ENCODE results near the gene NEURL3. TPM values are rescaled to one million over a fixed set of nuclear protein-coding genes. Genes with fewer than 3 reads are reported as not detected.
A peak's percentile ranks its signal among the peaks of the same experiment; 100 is the strongest.
"Not testable (repeated sequence)": the region's sequence is repeated elsewhere in the genome, so short reads cannot be mapped to it uniquely, and the experiment has no call there.

Gene NEURL3, protein sequence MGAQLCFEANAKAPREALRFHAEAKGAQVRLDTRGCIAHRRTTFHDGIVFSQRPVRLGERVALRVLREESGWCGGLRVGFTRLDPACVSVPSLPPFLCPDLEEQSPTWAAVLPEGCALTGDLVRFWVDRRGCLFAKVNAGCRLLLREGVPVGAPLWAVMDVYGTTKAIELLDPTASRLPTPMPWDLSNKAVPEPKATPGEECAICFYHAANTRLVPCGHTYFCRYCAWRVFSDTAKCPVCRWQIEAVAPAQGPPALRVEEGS
- total RNA-seq (under 1 TPM in 1 of 2 experiments, not detected in 1; 0.22 TPM), polyA plus RNA-seq (not detected)

DNA sequence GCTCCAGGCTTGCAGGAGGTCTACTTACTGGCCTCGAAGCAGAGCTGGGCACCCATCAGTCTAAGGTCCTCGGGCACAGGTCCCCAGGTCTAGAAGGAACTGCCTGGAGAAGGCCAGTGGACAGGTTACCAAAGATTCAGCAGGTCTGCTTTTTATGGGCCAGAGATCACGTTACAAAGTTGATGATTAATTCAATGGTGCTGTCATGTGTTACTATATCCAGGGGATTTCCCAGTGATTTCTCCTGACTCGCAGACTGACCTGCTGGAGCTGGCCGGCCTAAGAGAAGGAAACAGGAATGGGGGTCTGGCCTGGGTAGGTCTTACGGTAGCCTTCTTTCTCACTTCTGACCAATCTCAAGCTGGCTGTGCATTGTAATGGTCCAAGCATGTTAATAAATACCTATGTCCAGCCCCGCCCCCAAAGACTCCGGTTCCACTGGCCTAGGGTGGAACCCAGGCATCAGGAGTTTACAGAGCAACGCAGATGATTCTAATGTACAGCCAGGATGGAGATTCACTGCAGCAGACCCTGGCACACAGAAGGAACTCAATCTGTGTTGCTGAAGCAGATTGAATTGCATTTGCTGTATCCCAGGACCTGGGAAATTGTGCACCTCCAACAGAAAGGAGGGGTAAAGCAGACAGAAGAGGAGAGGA is at the start of gene NEURL3:
Gene NEURL3, minus strand, starts transcription at position 127 of the 659 bp plus-strand sequence. Its CDS starts 71 bp downstream, at position 56.
- no peak within 1 kb of the TSS for H3K4me3 Mint-ChIP-seq

DNA sequence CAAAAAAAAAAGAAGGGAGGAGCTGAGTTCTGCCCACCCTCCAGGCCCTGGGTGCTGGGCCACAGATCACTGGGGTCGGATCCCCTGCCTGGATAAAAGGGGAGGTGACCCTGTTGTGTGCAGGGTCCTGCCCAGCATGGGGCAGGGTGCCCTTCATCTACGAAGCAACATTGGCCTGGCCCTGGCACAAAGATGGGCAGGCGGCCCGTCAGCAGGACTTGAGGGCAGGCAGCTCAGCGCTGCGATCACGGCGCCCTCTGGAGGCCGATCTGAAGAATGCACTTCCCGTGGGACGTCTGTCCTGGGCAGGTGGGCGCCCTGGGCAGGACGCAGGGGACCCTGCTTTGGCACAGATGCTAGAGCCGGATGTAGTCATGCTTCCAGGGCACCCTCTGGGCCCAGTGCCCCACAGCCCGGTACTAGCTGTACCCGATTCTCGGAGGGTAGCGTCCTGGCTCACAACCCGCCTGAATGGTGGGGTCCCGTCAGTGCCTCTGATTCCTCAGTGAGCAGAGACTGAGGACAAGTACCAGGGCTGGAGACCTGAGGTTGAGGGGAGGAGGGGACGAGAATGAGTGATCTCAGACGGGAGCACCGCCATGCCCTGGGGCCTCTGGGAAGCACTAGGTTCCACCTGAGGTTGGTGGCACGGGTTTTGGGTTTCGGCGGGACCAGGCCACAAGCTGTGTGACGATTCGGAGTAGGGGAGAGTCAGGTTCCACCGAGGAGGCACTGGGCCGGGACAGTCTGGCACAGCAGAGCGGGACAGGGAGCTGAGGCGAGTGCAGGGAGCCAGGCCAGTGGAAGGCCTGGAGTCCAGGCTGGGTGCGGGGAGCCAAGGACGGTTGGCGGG is 49.4 kb upstream of the NEURL3 start:
- Mint-ChIP-seq H3K9me3 (no peaks in the 10 kb centered on the region), H3K4me3 (peak overlapping the region in 4 of 7 donors; percentile 13 to 61 (median 32)), H3K4me1 (peaks cover 15 to 37% (median 19%) of the 10 kb centered on the region in 3 donors), H3K36me3 (peaks cover 0 to 35% (median 2%) of the 10 kb centered on the region in 3 donors), H3K27me3 (no peaks in the 10 kb centered on the region), H3K27ac (peak overlapping the region in 6 of 8 donors; percentile 32 to 94 (median 57))
- no peak overlapping the region for H3K4me3 ChIP-seq (ENCODE audit: low read length)
- H3K27me3 ChIP-seq (ENCODE audit: insufficient read depth, low read length, poor library complexity, severe bottlenecking) = no peaks in the 10 kb centered on the region
- POLR2A ChIA-PET = interaction anchor here (1.0 to 3.0 kb wide), 3 partner anchors 15 to 147 kb away, joined by 4 to 51 read pairs (median 12); partner anchors contain the start of gene ARID5A
- peak; percentile 59 to 81 (median 67) for DNase-seq
- H3K9me3 ChIP-seq (ENCODE audit: low read length) = no peaks in the 10 kb centered on the region
- H3K4me1 ChIP-seq (ENCODE audit: insufficient read depth, low read length) = peaks cover 12% of the 10 kb centered on the region
- CTCF ChIA-PET = interaction anchor here (0.5 to 8.3 kb wide), 40 partner anchors 8 to 562 kb away, joined by 3 to 117 read pairs (median 4); partner anchors contain the start of genes ANKRD39 and ARID5A
- H3K36me3 ChIP-seq (ENCODE audit: insufficient read depth, low read length) = peaks cover 3% of the 10 kb centered on the region
- no peak overlapping the region for H3K27ac ChIP-seq (ENCODE audit: low read depth, low read length)

More for the DNA sequence above, at the start of gene NEURL3:
- ChIA-PET POLR2A (no interaction called here), CTCF (interaction anchor here (8.0 kb wide), 1 partner anchor 98 kb away, joined by 59 read pairs; no protein-coding TSS in a partner anchor)
- no peak within 1 kb of the TSS for H3K27ac ChIP-seq (ENCODE audit: low read depth, low read length)
- Mint-ChIP-seq H3K4me1 (peaks cover 13 to 34% (median 21%) of the 10 kb centered on the region in 3 donors), H3K36me3 (no peaks in the 10 kb centered on the region), H3K27ac (peak within 1 kb of the TSS in 1 of 8 donors; percentile 49), H3K9me3 (no peaks in the 10 kb centered on the region), H3K27me3 (peaks cover 7 to 11% of the 10 kb centered on the region in 2 donors)
- no peaks in the 10 kb centered on the region for H3K36me3 ChIP-seq (ENCODE audit: insufficient read depth, low read length)
- no peaks in the 10 kb centered on the region for H3K27me3 ChIP-seq (ENCODE audit: insufficient read depth, low read length, poor library complexity, severe bottlenecking)
- H3K4me1 ChIP-seq (ENCODE audit: insufficient read depth, low read length) = peaks cover 23% of the 10 kb centered on the region
- H3K9me3 ChIP-seq (ENCODE audit: low read length) = no peaks in the 10 kb centered on the region
- no peak within 1 kb of the TSS for H3K4me3 ChIP-seq (ENCODE audit: low read length)
- DNase-seq = no peak

DNA sequence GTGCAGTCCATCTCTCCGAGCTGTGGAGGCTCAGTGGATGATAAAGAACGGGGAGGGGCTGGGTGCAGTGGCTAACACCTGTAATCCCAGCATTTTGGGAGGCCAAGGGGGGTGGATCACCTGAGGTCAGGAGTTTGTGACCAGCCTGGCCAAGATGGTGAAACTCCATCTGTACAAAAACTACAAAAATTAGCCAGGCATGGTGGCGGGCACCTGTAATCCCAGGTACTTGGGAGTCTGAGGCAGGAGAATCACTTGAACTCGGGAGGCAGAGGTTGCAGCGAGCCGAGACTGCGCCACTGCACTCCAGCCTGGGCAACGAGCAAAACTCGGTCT is 48.8 kb upstream of the NEURL3 start:
- not testable (repeated sequence) for H3K9me3 Mint-ChIP-seq; DNase-seq; H3K27ac ChIP-seq (ENCODE audit: low read depth, low read length); H3K9me3 ChIP-seq (ENCODE audit: low read length); H3K4me3 ChIP-seq (ENCODE audit: low read length); H3K36me3 ChIP-seq (ENCODE audit: insufficient read depth, low read length); H3K27me3 ChIP-seq (ENCODE audit: insufficient read depth, low read length, poor library complexity, severe bottlenecking); H3K27me3 Mint-ChIP-seq
- CTCF ChIA-PET = interaction anchor here (0.6 to 8.3 kb wide), 38 partner anchors 9 to 561 kb away, joined by 3 to 117 read pairs (median 4); partner anchors contain the start of genes ANKRD39 and ARID5A
- H3K4me3 Mint-ChIP-seq = peak overlapping the region in 4 of 7 donors; percentile 28 to 41 (median 36)
- peaks cover 12% of the 10 kb centered on the region for H3K4me1 ChIP-seq (ENCODE audit: insufficient read depth, low read length)
- POLR2A ChIA-PET = interaction anchor here (1.0 to 3.0 kb wide), 3 partner anchors 15 to 147 kb away, joined by 4 to 51 read pairs (median 12); partner anchors contain the start of gene ARID5A
- H3K27ac Mint-ChIP-seq = peak overlapping the region in 7 of 8 donors; percentile 32 to 94 (median 61)
- peaks cover 0 to 35% (median 2%) of the 10 kb centered on the region in 3 donors for H3K36me3 Mint-ChIP-seq
- H3K4me1 Mint-ChIP-seq = peaks cover 15 to 37% (median 19%) of the 10 kb centered on the region in 3 donors

DNA sequence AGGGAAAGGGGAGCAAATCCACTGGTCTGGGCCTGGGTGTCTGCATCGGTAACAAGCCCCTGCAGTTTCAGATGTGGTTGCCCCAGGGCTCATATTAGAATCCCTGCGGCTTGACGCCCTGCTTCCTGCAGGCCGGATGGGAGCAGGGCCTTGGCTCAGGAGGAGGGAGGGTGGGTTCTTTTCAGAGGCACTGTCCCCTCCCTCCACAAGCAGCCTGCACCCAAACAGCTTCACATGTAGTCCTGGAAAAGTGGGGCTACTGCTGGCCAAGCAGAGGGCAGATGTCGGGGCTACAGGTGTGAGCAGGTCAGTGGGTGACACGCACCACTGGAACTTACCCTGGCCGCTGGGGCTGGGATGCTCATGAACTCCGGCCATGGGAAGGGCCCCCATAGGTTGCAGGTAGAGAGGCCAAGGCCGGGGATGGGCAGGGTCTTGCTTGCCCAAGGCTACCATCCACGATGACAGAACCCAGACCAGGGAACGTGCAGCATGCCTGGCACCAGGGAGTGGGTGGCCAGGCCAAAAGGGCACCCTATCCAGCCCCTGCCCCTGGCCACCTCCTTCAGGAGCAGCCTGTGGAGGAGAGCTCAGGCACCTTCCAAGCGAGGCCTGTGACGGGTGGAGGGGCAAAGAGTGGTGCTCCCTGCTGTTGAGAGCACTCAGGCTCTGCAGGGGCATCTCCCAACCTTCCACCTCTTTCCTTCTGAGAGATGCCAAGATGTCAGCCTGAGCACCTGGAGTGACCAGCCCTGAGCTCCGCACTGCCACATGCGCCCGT is 48.2 kb upstream of the NEURL3 start:
- H3K4me1 Mint-ChIP-seq = peaks cover 15 to 37% (median 19%) of the 10 kb centered on the region in 3 donors
- H3K9me3 ChIP-seq (ENCODE audit: low read length) = no peaks in the 10 kb centered on the region
- H3K36me3 ChIP-seq (ENCODE audit: insufficient read depth, low read length) = peaks cover 14% of the 10 kb centered on the region
- no peaks in the 10 kb centered on the region for H3K27me3 ChIP-seq (ENCODE audit: insufficient read depth, low read length, poor library complexity, severe bottlenecking)
- peak overlapping the region in 5 of 7 donors; percentile 28 to 65 (median 37) for H3K4me3 Mint-ChIP-seq
- ChIA-PET CTCF (interaction anchor here (0.6 to 8.3 kb wide), 32 partner anchors 9 to 561 kb away, joined by 3 to 117 read pairs (median 5); partner anchors contain the start of genes ANKRD39 and ARID5A), POLR2A (interaction anchor here (1.2 to 3.0 kb wide), 2 partner anchors 14 to 146 kb away, joined by 12 to 51 read pairs; partner anchors contain the start of gene ARID5A)
- H3K4me3 ChIP-seq (ENCODE audit: low read length) = no peak overlapping the region
- no peak overlapping the region for H3K27ac ChIP-seq (ENCODE audit: low read depth, low read length)
- peaks cover 0 to 41% (median 2%) of the 10 kb centered on the region in 3 donors for H3K36me3 Mint-ChIP-seq
- no peaks in the 10 kb centered on the region for H3K27me3 Mint-ChIP-seq
- DNase-seq = no peak
- peak overlapping the region; percentile 15 to 94 (median 56) for H3K27ac Mint-ChIP-seq
- no peaks in the 10 kb centered on the region for H3K9me3 Mint-ChIP-seq
- peaks cover 12% of the 10 kb centered on the region for H3K4me1 ChIP-seq (ENCODE audit: insufficient read depth, low read length)

DNA sequence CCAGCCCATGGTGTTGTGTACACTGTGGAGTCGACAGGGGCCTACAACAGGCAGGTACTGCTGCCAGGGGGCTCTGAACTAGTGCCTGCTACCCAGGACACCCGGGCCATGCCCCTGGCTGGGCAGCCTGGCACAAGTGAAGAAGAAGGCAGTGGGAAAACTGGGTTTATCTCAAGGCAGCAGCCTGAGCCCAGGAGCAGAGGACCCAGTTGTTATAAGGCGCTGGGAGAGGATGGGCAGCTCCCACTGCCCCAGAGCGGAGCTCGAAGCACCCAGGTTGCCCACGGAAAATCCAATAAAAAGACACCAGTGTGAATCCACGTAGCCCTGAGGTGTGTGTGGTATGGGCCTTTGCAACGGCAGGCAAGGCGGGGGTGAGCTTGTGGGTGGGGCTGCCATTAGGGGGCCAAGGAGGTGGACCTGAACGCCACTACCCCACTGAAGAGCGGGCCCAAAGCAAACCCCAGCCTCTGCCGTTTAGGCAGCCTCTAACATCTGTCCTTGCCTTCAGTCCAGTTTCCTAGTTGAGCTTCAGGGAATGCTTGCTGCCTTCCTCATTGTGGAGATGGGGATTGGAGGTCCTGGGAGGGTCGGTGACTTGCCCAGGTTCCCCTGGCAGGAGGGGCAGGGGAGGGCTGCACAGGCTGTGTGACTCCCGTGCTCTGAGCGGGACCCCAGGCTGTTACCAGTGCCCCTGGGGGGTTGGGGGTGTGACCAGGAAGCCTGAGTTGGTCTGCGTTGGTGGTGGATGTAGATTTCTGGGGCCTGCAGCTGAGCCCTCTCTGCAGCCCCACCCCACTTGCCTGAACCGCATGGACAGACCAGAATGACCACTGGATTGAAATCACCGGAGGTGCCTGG is 47.4 kb upstream of the NEURL3 start:
- no peaks in the 10 kb centered on the region for H3K9me3 ChIP-seq (ENCODE audit: low read length)
- no peak overlapping the region for H3K4me3 ChIP-seq (ENCODE audit: low read length)
- no peak overlapping the region for H3K27ac ChIP-seq (ENCODE audit: low read depth, low read length)
- H3K9me3 Mint-ChIP-seq = no peaks in the 10 kb centered on the region
- ChIA-PET POLR2A (interaction anchor here (3.0 kb wide), 1 partner anchor 13 kb away, joined by 51 read pairs; the partner anchor contains the start of gene ARID5A), CTCF (interaction anchor here (1.4 to 8.3 kb wide), 6 partner anchors 8 to 271 kb away, joined by 5 to 117 read pairs (median 32); partner anchors contain the start of gene ARID5A)
- peaks cover 18% of the 10 kb centered on the region for H3K36me3 ChIP-seq (ENCODE audit: insufficient read depth, low read length)
- peaks cover 0 to 46% (median 2%) of the 10 kb centered on the region in 3 donors for H3K36me3 Mint-ChIP-seq
- H3K27me3 Mint-ChIP-seq = no peaks in the 10 kb centered on the region
- H3K4me1 Mint-ChIP-seq = peaks cover 18 to 42% (median 20%) of the 10 kb centered on the region in 3 donors
- H3K4me1 ChIP-seq (ENCODE audit: insufficient read depth, low read length) = peaks cover 12% of the 10 kb centered on the region
- peak overlapping the region in 5 of 8 donors; percentile 15 to 74 (median 52) for H3K27ac Mint-ChIP-seq
- no peak overlapping the region for H3K4me3 Mint-ChIP-seq
- DNase-seq = no peak
- H3K27me3 ChIP-seq (ENCODE audit: insufficient read depth, low read length, poor library complexity, severe bottlenecking) = no peaks in the 10 kb centered on the region

DNA sequence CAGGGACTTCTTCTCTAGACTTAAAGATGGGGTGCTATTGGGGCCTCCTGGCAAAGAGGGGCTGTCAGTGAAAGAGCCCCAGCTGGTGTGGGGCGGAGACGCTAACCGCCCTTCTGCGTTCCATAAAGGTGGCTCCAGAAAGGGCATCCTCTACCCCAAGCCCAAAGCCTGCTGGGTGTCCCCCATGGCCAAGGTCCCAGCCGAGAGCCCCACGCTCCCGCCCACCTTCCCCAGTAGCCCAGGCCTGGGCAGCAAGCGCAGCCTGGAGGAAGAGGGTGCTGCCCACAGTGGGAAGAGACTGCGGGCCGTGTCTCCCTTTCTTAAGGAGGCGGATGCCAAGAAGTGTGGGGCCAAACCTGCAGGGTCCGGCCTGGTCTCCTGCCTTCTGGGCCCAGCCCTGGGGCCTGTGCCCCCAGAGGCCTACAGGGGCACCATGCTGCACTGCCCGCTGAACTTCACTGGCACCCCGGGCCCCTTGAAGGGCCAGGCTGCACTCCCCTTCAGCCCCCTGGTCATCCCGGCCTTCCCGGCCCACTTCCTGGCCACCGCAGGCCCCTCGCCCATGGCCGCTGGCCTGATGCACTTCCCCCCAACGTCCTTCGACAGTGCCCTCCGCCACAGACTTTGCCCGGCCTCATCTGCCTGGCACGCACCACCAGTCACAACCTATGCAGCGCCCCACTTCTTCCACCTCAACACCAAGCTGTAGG is 46.6 kb upstream of the NEURL3 start:
- Mint-ChIP-seq H3K27me3 (no peaks in the 10 kb centered on the region), H3K4me3 (no peak overlapping the region), H3K36me3 (peaks cover 0 to 53% (median 2%) of the 10 kb centered on the region in 3 donors), H3K4me1 (peaks cover 24 to 44% (median 26%) of the 10 kb centered on the region in 3 donors), H3K27ac (peak overlapping the region in 3 of 8 donors; percentile 50 to 54 (median 52)), H3K9me3 (no peaks in the 10 kb centered on the region)
- POLR2A ChIA-PET = interaction anchor here (0.6 kb wide), 1 partner anchor 13 kb away, joined by 3 read pairs; no protein-coding TSS in a partner anchor
- CTCF ChIA-PET = interaction anchor here (3.2 to 8.3 kb wide), 4 partner anchors 7 to 144 kb away, joined by 17 to 117 read pairs (median 58); partner anchors contain the start of gene ARID5A
- Histone ChIP-seq H3K36me3 (ENCODE audit: insufficient read depth, low read length) (peaks cover 18% of the 10 kb centered on the region), H3K4me1 (ENCODE audit: insufficient read depth, low read length) (peaks cover 19% of the 10 kb centered on the region), H3K27me3 (ENCODE audit: insufficient read depth, low read length, poor library complexity, severe bottlenecking) (no peaks in the 10 kb centered on the region), H3K4me3 (ENCODE audit: low read length) (no peak overlapping the region), H3K9me3 (ENCODE audit: low read length) (no peaks in the 10 kb centered on the region), H3K27ac (ENCODE audit: low read depth, low read length) (no peak overlapping the region)
- no peak for DNase-seq
